Measurements from ENCODE around the gene ZBTB46.
A peak's percentile ranks its signal among the peaks of the same experiment; 100 is the strongest.

Gene ZBTB46

GRCh38 chr20:63707558-63708300 lies 123.3 kb downstream of the ZBTB46 start, which contains the start of the genes ARFRP1 and ZGPAT (continued):
- TF ChIP-seq ZNF513 (tag by site-specific recombination; IDR thresholded peaks at IDR 0.05) (no peak), SETDB1 (IDR thresholded peaks at IDR 0.05; ENCODE audit: insufficient read length, low read length) (no peak), ATF2 (tag by site-specific recombination; IDR thresholded peaks at IDR 0.05; ENCODE audit: low read depth) (no peak), ZNF692 (tag by site-specific recombination; IDR thresholded peaks at IDR 0.05) (peak; percentile 86), ELK4 (IDR thresholded peaks at IDR 0.05; ENCODE audit: borderline replicate concordance, low read depth, low read length) (no peak; the same call in 1 of the 2 replicates), SP2 (tag by site-specific recombination; IDR thresholded peaks at IDR 0.05) (peak; percentile 40; the same call in 1 of the 2 replicates), KLF8 (tag by site-specific recombination; IDR thresholded peaks at IDR 0.05) (peak; percentile 48; the same call in 1 of the 2 replicates), ZNF239 (tag by site-specific recombination; IDR thresholded peaks at IDR 0.05) (no peak), OSR2 (tag by site-specific recombination; IDR thresholded peaks at IDR 0.05) (no peak; the same call in 1 of the 2 replicates), ZXDB (tag by site-specific recombination; IDR thresholded peaks at IDR 0.05) (peak; percentile 64), KLF16 (tag by site-specific recombination; IDR thresholded peaks at IDR 0.05) (peak; percentile 74; the same call in 1 of the 2 replicates), ZBTB20 (tag by site-specific recombination; IDR thresholded peaks at IDR 0.05) (peak; percentile 46; the same call in 1 of the 2 replicates), ZNF518A (tag by site-specific recombination; conservative IDR thresholded peaks at IDR 0.05; ENCODE audit: low read depth) (peak; percentile 78), ZNF596 (tag by site-specific recombination; IDR thresholded peaks at IDR 0.05) (no peak), ZNF837 (tag by site-specific recombination; IDR thresholded peaks at IDR 0.05) (0 out of 2 replicates have a peak, but pooled peaks have one; percentile 55), ZSCAN30 (tag by site-specific recombination; IDR thresholded peaks at IDR 0.05) (peak; percentile 77), ZNF600 (tag by site-specific recombination; IDR thresholded peaks at IDR 0.05) (no peak; the same call in 1 of the 2 replicates), YY1 (tag by site-specific recombination; IDR thresholded peaks at IDR 0.05) (peak; percentile 46; the same call in 1 of the 2 replicates), ZNF580 (tag by site-specific recombination; IDR thresholded peaks at IDR 0.05) (peak; percentile 29; the same call in 1 of the 2 replicates), INSM2 (tag by site-specific recombination; IDR thresholded peaks at IDR 0.05) (peak; percentile 41; the same call in 1 of the 2 replicates), SP7 (tag by site-specific recombination; IDR thresholded peaks at IDR 0.05) (peak; percentile 46), ZNF366 (tag by site-specific recombination; conservative IDR thresholded peaks at IDR 0.05) (no peak), ZNF423 (tag by site-specific recombination; IDR thresholded peaks at IDR 0.05) (no peak; the same call in 1 of the 2 replicates), BCL11A (tag by site-specific recombination; IDR thresholded peaks at IDR 0.05; ENCODE audit: low read depth) (peak; percentile 84), ZSCAN16 (tag by site-specific recombination; IDR thresholded peaks at IDR 0.05) (0 out of 2 replicates have a peak, but pooled peaks have one; percentile 16), ZNF121 (tag by site-specific recombination; IDR thresholded peaks at IDR 0.05) (0 out of 2 replicates have a peak, but pooled peaks have one; percentile 44)
